CD4-positive, CD25-positive, alpha-beta regulatory T cell (primary cell): ENCODE data around the gene ZNF77. TPM values are rescaled to one million over a fixed set of nuclear protein-coding genes. Genes with fewer than 3 reads are reported as not detected.

ENCODE experiments used
- ATAC-seq, 2 donors: fragments of 150-1000 bp; cut with Tn5 transposase; one replicate each; pipeline ENCODE4 v1.10.0; 2021; ENCODE audit warnings: low read depth in 2 of 2, moderate number of reproducible peaks in 2 of 2, moderate library complexity in 1 of 2
- DNase-seq, 3 donors: peaks; one replicate each; pipeline versions ENCODE4 v3.0.0 to v3.0.0-alpha.2; 2012 to 2022; ENCODE audit warnings: mixed read lengths in 1 of 3
- H3K27ac ChIP-seq: one replicate; pipeline ENCODE4 v1.7.0; 2013; ENCODE audit warnings: mild to moderate bottlenecking, low read length; ENCODE audit not compliant: insufficient read depth, poor library complexity, severe bottlenecking
- H3K27me3 ChIP-seq: one replicate; pipeline ENCODE4 v1.7.0; 2013; ENCODE audit warnings: low read length; ENCODE audit not compliant: control insufficient read depth, insufficient read depth
- H3K36me3 ChIP-seq: one replicate; pipeline ENCODE4 v1.7.0; 2013; ENCODE audit warnings: mild to moderate bottlenecking, low read length, moderate library complexity; ENCODE audit not compliant: control insufficient read depth, insufficient read depth
- H3K4me1 ChIP-seq: 2 replicates; pipeline ENCODE4 v1.7.0; 2013; ENCODE audit warnings: mild to moderate bottlenecking, low read length; ENCODE audit not compliant: insufficient read depth, control insufficient read depth, poor library complexity, severe bottlenecking
- H3K4me3 ChIP-seq: one replicate; pipeline ENCODE4 v1.7.0; 2013; ENCODE audit warnings: low read depth, mild to moderate bottlenecking, low read length, moderate library complexity
- H3K9me3 ChIP-seq, 2 experiments: 1 replicate in 1 of 2; 2 replicates in 1 of 2; pipeline ENCODE4 v1.7.0; 2013; ENCODE audit warnings: low read length in 2 of 2, mild to moderate bottlenecking in 1 of 2, moderate library complexity in 1 of 2; ENCODE audit not compliant: control insufficient read depth in 2 of 2
- H3K27ac Mint-ChIP-seq, 3 donors: one replicate each; pipeline ENCODE4 v1.8.0; 2020 to 2022; ENCODE audit warnings: mild to moderate bottlenecking in 3 of 3, mixed read lengths in 3 of 3, moderate library complexity in 2 of 3
- H3K27me3 Mint-ChIP-seq: one replicate; pipeline ENCODE4 v1.8.0; 2022; ENCODE audit warnings: mild to moderate bottlenecking, mixed read lengths
- H3K36me3 Mint-ChIP-seq: one replicate; pipeline ENCODE4 v1.8.0; 2020; ENCODE audit warnings: mixed read lengths
- H3K4me1 Mint-ChIP-seq, 4 donors: one replicate each; pipeline ENCODE4 v1.8.0; 2020 to 2022; ENCODE audit warnings: mixed read lengths in 4 of 4, mild to moderate bottlenecking in 1 of 4
- H3K4me3 Mint-ChIP-seq, 4 donors: one replicate each; pipeline ENCODE4 v1.8.0; 2020 to 2022; ENCODE audit warnings: mild to moderate bottlenecking in 4 of 4, mixed read lengths in 4 of 4, moderate library complexity in 3 of 4
- H3K9me3 Mint-ChIP-seq, 7 donors: one replicate each; pipeline ENCODE4 v1.8.0; 2020 to 2022; ENCODE audit warnings: mixed read lengths in 7 of 7, mild to moderate bottlenecking in 3 of 7, moderate library complexity in 2 of 7
- polyA plus RNA-seq, 4 donors: library from polyadenylated mRNA; unstranded; fragments of 300-500 nt; fragmentation: Illumina TruSeq; gene quantifications; one replicate each; pipeline ENCODE4 v1.2.3, GENCODE V29; 2021
- total RNA-seq: library from RNA; stranded (reverse); gene quantifications from one replicate; pipeline ENCODE4 v1.2.3, GENCODE V29; 2022

ZNF77 gene
- total and polyA plus RNA-seq, 5 donors from 2014 or later, result 0.48 to 3.0 (median 2.4) TPM

DNA sequence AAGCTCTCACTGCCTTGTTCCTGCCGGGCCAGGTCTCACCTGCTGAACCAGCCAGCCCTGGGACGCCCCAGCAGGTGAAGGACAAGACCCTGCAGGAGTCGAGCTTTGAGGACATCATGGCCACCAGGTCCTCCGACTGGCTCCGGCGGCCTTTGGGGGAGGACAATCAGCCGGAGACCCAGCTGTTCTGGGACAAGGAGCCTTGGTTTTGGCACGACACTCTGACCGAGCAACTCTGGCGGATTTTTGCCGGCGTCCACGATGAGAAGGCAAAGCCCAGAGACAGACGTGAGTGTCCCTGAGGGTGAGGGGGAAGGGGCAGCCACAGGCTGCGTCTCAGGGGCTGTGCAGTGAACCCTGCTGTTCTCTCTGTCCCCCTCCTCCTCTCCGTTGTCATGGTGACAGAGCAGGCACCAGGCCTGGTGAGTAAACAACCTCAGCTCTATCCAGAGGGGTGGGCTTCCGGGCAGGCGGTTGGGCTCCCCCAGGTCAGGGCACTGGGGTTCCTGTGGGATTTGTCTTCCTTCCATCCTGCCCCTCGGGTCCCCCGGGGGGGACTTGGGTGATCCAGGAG lies 42.3 kb upstream of the ZNF77 start:
- no peak for ATAC-seq
- H3K4me1 Mint-ChIP-seq, result peaks cover 0 to 7% (median 2%) of the 10 kb centered on the region in 4 donors
- H3K27ac Mint-ChIP-seq, result no peak overlapping the region
- no peak overlapping the region for H3K4me3 Mint-ChIP-seq
- Histone ChIP-seq H3K27ac (no peak overlapping the region), H3K4me1 (no peaks in the 10 kb centered on the region), H3K9me3 (no peaks in the 10 kb centered on the region), H3K4me3 (no peak overlapping the region), H3K36me3 (no peaks in the 10 kb centered on the region), H3K27me3 (no peaks in the 10 kb centered on the region)
- peaks cover 0 to 1% (median 0%) of the 10 kb centered on the region in 7 donors for H3K9me3 Mint-ChIP-seq
- H3K36me3 Mint-ChIP-seq, result no peaks in the 10 kb centered on the region
- H3K27me3 Mint-ChIP-seq, result peaks cover 11% of the 10 kb centered on the region
- DNase-seq, result no peak

DNA sequence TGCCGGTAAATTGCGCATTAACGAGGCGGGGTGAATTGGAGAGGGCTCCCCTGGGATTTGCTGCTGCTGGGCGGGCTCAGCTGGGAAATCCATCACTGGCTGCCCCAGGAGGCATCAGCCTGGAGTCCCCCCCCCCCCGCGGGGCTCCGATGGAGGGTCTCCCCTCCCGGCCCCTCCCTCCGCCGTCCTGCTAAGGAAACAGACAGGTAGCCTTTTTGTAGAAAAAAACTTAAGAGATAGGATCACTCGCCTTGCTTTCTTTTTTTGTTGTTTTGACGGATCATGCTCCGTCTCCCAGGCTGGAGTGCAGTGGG lies 39.4 kb upstream of the ZNF77 start:
- Histone ChIP-seq H3K27me3 (no peaks in the 10 kb centered on the region), H3K27ac (no peak overlapping the region), H3K4me3 (no peak overlapping the region), H3K9me3 (no peaks in the 10 kb centered on the region), H3K36me3 (no peaks in the 10 kb centered on the region), H3K4me1 (no peaks in the 10 kb centered on the region)
- ATAC-seq, result no peak
- peaks cover 0 to 1% (median 0%) of the 10 kb centered on the region in 7 donors for H3K9me3 Mint-ChIP-seq
- H3K36me3 Mint-ChIP-seq, result no peaks in the 10 kb centered on the region
- H3K27me3 Mint-ChIP-seq, result peaks cover 11% of the 10 kb centered on the region
- peaks cover 0 to 7% (median 2%) of the 10 kb centered on the region in 4 donors for H3K4me1 Mint-ChIP-seq
- H3K27ac Mint-ChIP-seq, result no peak overlapping the region
- DNase-seq, result no peak
- H3K4me3 Mint-ChIP-seq, result no peak overlapping the region

DNA sequence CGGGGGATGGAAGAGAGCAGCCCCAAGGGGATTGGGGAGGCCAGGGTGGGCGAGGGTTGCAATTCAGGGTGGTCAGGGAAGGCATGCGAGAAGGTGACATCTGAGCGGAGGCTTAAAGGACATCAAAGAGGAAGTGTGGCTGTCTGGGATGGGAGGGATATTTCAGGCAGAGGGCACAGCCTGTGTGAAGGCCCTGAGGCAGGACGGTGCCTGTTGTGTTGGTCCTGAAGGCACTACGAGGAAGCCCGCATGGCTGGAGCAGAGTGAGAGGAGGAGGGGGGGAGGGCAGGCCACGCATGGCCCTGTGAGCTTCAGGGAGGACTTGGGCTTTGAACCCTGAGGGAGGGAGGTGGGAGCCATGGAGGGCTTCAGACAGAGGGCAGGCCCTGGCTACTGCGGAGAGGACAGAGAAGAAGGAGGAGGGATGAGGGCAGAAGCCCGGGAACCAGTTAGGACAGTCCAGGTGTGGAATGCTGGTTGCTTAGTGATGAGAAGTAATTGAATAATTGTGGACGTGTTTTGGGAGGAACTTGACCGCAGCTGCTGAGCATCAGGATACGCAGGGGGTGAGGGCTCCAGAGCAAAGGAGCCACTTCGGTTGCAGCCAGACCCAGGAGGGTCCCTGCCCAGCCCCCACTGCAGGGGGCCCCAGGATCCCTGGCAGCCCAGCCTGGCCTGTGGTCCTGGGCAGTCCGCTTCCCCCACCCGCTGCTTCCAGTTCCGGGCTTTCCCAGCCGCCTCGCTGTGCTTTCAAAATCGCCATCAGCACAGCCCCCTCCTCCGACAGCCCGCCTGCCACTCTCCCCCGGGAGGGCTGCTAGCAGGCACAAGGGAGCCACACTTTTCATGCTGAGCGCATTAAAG lies 38.8 kb upstream of the ZNF77 start:
- Histone ChIP-seq H3K27ac (no peak overlapping the region), H3K27me3 (no peaks in the 10 kb centered on the region), H3K4me1 (no peaks in the 10 kb centered on the region), H3K36me3 (no peaks in the 10 kb centered on the region), H3K9me3 (no peaks in the 10 kb centered on the region), H3K4me3 (no peak overlapping the region)
- Mint-ChIP-seq H3K27ac (no peak overlapping the region), H3K27me3 (peaks cover 11% of the 10 kb centered on the region), H3K9me3 (peaks cover 0 to under 1% (median 0%) of the 10 kb centered on the region in 7 donors), H3K36me3 (no peaks in the 10 kb centered on the region), H3K4me3 (no peak overlapping the region), H3K4me1 (peaks cover 0 to 7% (median 2%) of the 10 kb centered on the region in 4 donors)
- DNase-seq (no peak), ATAC-seq (no peak)

DNA sequence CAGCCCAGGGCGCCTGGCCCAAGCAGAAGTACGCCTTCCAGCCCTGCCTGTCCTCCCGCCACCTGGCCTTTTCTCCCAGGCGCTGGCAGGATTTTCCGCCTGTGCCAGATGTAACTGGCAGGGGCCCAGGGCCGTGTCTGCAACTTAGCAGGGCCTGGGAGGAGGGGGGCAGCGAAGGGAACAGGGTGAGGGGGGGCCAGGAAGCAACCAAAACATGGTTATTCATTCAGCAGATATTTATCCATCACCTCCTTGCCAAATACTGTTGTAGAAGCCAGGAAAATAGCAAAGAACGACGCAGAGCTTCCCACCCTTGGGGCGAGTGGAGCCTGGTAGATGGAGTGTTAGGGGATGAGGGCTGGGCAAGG lies 38.2 kb upstream of the ZNF77 start:
- Histone ChIP-seq H3K27me3 (no peaks in the 10 kb centered on the region), H3K36me3 (no peaks in the 10 kb centered on the region), H3K27ac (no peak overlapping the region), H3K9me3 (no peaks in the 10 kb centered on the region), H3K4me3 (no peak overlapping the region), H3K4me1 (no peaks in the 10 kb centered on the region)
- H3K9me3 Mint-ChIP-seq, result no peaks in the 10 kb centered on the region
- peaks cover 0 to 7% (median 3%) of the 10 kb centered on the region in 4 donors for H3K4me1 Mint-ChIP-seq
- no peaks in the 10 kb centered on the region for H3K36me3 Mint-ChIP-seq
- no peak overlapping the region for H3K4me3 Mint-ChIP-seq
- ATAC-seq, result no peak
- no peak for DNase-seq
- peaks cover 11% of the 10 kb centered on the region for H3K27me3 Mint-ChIP-seq
- no peak overlapping the region for H3K27ac Mint-ChIP-seq

DNA sequence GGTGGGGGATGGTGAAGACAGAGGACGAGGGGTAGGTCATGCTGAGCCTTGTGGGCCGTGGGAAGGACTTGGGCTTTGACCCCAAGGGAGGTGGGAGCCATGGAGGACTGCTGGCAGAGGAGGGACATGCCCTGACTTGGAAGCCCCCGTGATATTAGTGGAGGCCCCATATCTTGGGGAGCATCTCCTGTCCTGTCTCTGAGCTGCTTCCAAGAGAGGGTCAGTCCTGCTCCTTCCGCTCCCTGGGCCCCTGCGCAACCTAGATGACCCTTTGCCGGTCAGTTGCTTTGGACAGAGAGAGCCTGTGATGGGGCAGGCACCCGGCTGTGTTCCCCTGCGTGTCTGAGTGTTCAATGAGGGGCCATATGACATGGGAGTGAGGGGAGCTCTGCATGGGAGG lies 37.8 kb upstream of the ZNF77 start:
- Histone ChIP-seq H3K36me3 (no peaks in the 10 kb centered on the region), H3K27ac (no peak overlapping the region), H3K9me3 (no peaks in the 10 kb centered on the region), H3K4me3 (no peak overlapping the region), H3K4me1 (peaks cover under 1% of the 10 kb centered on the region), H3K27me3 (no peaks in the 10 kb centered on the region)
- Mint-ChIP-seq H3K9me3 (no peaks in the 10 kb centered on the region), H3K27me3 (peaks cover 11% of the 10 kb centered on the region), H3K36me3 (no peaks in the 10 kb centered on the region), H3K27ac (peak overlapping the region in 1 of 3 donors; percentile 60), H3K4me1 (peaks cover 0 to 11% (median 5%) of the 10 kb centered on the region in 4 donors), H3K4me3 (no peak overlapping the region)
- ATAC-seq (no peak), DNase-seq (no peak)

DNA sequence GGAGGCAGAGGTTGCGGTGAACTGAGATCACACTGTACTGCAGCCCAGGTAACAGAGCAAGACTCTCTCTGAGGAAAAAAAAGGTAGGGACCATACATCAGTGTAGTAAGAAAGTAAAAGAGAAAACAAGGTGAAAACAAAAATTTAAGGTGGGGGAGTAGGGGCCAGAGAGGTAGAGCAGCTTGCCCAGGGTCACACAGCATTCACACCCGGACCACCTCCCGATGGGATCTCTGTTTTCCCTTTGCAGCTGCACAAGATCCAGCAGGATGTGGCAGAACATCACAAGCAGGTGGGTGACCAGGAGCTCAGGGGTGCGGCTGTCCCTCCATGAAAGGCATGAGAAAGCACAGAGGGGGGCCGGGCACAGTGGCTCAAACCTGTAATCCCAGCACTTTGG lies 37.1 kb upstream of the ZNF77 start:
- DNase-seq, result no peak
- no peaks in the 10 kb centered on the region for H3K36me3 Mint-ChIP-seq
- H3K27me3 ChIP-seq, result no peaks in the 10 kb centered on the region
- peaks cover 7% of the 10 kb centered on the region for H3K4me1 ChIP-seq
- H3K9me3 Mint-ChIP-seq, result no peaks in the 10 kb centered on the region
- H3K4me3 ChIP-seq, result no peak overlapping the region
- H3K9me3 ChIP-seq, result no peaks in the 10 kb centered on the region
- H3K27ac ChIP-seq, result no peak overlapping the region
- no peaks in the 10 kb centered on the region for H3K36me3 ChIP-seq
- ATAC-seq, result no peak
- H3K4me3 Mint-ChIP-seq, result no peak overlapping the region
- peak overlapping the region in 2 of 3 donors; percentile 1 to 60 for H3K27ac Mint-ChIP-seq
- H3K4me1 Mint-ChIP-seq, result peaks cover 0 to 17% (median 7%) of the 10 kb centered on the region in 4 donors
- peaks cover 15% of the 10 kb centered on the region for H3K27me3 Mint-ChIP-seq

DNA sequence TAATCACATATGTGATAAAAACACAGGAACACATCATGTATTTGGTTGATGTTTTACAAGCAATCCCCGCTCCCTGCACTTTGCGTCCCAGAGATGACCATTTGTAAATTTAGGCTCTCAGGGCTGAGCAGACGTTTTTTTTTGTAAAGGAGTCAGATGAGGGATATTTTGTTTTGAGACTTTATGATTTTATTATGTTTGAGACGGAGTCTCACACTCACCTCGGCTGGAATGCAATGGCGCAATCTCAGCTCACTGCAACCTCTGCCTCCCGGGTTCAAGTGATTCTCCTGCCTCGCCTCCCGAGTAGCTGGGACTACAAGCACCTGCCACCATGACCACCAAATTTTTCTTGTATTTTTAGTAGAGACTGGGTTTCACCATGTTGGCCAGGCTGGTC lies 34.0 kb upstream of the ZNF77 start:
- no peaks in the 10 kb centered on the region for H3K36me3 ChIP-seq
- H3K9me3 Mint-ChIP-seq, result no peaks in the 10 kb centered on the region
- ATAC-seq (no peak), DNase-seq (no peak)
- H3K36me3 Mint-ChIP-seq, result no peaks in the 10 kb centered on the region
- H3K27ac ChIP-seq, result no peak overlapping the region
- peaks cover 12% of the 10 kb centered on the region for H3K27me3 Mint-ChIP-seq
- H3K4me3 Mint-ChIP-seq, result peak overlapping the region in 1 of 4 donors; percentile 81
- H3K27ac Mint-ChIP-seq, result no peak overlapping the region
- no peaks in the 10 kb centered on the region for H3K9me3 ChIP-seq
- H3K4me1 Mint-ChIP-seq, result peaks cover 0 to 27% (median 14%) of the 10 kb centered on the region in 4 donors
- H3K4me3 ChIP-seq, result no peak overlapping the region
- peaks cover 15% of the 10 kb centered on the region for H3K4me1 ChIP-seq
- H3K27me3 ChIP-seq, result no peaks in the 10 kb centered on the region
